GM12874 (cell line): ENCODE measurements around the gene HOXB6.

Experiments used
- TF ChIP-seq, protein P1 (sequence below): IDR thresholded peaks from 2 replicates; pipeline ENCODE4 v1.5.1; 2011; ENCODE audit warnings: low read depth, mild to moderate bottlenecking, control low read depth, low read length, moderate library complexity; ENCODE audit not compliant: insufficient read depth

HOXB6 gene

DNA sequence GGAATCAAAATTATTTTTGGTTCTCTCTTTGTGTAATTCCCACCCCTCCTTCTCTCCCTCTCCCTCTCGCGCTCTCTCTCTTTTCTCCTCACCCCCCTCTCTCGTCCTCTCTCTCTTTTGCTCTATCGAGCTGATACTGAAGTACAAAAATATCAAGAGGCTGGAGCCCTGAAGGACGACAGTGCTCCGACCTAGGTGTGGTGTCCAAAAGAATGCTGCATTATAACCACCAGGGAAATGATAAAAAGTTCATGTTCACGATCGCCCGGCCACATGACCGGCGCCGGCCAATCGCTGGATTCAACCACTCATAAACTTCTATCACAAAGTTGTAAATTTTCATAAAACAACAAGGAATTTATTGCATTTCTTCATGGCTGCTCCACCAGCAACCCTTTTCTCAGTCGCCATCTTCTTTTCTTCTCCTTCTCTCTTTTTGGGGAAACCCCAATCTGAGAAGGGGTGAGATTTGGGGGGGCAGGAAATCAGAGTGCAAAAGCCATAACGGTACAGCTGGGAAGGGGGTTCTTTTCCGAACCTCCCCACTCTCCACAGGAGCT lies at the start of gene HOXB6:
HOXB6 (minus strand) TSS at position 217 of the 560 bp plus-strand sequence. CDS start 6,836 bp downstream, outside the sequence.
- TF ChIP-seq, protein P1, sequence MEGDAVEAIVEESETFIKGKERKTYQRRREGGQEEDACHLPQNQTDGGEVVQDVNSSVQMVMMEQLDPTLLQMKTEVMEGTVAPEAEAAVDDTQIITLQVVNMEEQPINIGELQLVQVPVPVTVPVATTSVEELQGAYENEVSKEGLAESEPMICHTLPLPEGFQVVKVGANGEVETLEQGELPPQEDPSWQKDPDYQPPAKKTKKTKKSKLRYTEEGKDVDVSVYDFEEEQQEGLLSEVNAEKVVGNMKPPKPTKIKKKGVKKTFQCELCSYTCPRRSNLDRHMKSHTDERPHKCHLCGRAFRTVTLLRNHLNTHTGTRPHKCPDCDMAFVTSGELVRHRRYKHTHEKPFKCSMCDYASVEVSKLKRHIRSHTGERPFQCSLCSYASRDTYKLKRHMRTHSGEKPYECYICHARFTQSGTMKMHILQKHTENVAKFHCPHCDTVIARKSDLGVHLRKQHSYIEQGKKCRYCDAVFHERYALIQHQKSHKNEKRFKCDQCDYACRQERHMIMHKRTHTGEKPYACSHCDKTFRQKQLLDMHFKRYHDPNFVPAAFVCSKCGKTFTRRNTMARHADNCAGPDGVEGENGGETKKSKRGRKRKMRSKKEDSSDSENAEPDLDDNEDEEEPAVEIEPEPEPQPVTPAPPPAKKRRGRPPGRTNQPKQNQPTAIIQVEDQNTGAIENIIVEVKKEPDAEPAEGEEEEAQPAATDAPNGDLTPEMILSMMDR, result no peak

DNA sequence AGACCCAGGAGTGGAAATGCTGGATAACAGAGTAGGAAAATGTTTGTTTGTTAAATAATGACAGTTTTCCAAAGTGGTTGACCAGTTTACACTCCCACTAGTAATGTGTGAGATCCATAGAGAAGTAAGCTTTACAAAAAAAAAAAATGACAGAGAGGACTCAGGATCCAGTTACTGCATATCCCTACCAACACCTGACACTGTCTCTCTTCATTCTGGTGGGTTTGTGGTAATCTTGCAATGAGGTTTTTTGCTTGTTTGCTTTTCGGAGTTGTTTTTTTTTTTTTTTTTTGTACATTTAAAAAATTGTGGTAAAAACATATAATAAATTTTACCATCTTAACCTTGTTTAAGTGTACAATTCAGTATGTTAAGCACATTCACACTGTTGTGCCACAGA lies 45.0 kb upstream of the HOXB6 start:
- TF ChIP-seq, protein P1, result no peak

DNA sequence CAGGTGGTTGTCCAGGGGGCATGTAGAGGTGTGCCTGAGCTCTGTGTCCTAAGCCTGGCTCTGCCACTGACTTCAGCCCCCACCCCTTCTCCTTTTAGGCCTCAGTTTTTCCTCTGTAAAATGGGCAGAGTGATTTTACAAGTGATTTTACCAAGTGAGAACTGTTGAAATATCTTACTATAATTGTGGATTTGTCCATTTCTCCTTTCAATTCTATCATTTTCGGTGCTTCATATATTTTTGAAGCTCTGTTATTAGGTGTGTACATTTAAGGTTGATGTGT lies 43.1 kb upstream of the HOXB6 start:
- TF ChIP-seq, protein P1, result no peak

DNA sequence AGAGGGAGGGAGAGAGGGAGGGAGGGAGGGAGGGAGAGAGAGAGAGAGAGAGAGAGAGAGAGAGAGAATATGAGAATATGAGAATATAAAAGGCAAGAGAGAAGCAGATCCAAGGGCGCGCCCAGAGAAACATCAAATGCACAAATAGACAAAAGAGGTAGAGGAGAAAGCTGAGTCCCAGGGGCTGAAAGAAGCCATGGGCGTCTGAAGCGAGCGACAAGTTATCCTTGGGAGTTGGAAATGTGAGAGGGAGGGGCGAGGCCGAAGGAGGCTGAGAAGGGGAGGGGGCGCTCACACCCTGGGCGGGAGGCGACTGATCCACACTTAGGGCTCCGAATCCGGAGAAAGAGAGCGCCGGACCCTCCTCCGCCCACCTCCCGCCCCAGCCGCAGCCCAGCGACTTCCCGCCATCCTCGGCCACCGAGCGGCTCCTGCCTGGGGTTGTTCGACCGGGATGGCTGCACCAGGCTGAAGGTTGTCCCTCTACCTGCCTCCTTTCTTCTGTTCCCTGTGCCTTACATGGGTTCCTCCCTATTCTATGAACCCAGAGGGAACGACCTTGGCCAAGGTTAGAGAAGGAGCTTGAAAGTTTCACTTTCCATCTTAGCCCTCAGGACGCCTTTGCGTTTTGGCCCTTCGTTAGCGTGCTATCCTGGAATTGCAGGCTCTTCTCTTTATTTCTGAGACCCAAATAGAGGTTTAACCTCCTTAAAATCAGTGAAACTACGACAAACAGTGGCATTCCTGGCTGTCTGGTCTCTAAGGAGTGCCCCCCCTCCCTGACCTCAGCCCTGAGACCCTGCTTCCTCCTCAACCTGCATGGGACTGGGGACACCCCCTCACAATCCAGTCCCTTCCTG lies 42.5 kb upstream of the HOXB6 start:
- TF ChIP-seq, protein P1, result no peak

DNA sequence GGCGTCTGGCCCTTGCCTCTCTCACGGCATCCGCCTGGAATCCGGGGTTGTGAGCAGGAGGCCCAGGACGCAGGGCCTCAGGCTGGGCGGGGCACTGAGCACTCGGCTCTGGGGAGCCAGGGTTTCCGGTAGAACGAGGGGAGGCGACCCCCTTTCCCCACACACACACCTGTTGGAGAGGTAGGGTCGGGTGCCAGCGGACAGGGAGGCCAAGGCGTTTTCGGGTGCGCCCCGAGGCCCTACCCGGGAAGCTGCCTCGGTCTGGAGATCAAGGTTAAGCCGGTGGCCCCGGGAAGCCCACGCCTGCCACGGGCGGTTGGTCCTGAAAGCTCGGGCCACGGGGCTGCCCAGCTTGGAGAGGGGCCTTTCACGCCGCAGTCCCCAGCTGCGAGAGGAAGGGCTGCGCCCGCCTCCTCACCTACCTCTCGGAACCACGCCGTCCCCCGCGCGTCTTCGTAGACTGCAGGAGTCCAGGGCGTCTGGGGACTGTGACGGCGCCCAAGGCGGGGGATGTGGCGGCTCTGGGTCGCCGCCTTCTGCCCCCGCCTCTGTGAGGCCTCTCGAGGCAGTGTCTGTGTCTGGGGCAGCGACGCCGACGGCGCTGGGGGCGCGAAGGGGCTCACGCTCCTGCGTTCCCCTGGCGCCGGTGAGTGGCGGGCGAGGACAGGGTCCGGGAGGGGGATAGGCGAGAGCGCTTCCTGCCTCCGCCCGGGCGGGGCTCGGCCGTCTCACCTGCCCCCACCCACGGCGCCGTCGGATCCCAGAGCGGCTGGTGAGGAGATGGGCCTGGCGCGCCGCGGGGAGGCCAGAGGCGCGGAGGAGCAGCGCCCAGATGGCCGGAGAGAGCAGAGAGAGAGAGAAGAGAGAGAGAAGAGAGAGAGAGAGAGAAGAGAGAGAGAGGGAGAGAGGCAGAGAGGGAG lies 41.7 kb upstream of the HOXB6 start:
- TF ChIP-seq, protein P1, result no peak

DNA sequence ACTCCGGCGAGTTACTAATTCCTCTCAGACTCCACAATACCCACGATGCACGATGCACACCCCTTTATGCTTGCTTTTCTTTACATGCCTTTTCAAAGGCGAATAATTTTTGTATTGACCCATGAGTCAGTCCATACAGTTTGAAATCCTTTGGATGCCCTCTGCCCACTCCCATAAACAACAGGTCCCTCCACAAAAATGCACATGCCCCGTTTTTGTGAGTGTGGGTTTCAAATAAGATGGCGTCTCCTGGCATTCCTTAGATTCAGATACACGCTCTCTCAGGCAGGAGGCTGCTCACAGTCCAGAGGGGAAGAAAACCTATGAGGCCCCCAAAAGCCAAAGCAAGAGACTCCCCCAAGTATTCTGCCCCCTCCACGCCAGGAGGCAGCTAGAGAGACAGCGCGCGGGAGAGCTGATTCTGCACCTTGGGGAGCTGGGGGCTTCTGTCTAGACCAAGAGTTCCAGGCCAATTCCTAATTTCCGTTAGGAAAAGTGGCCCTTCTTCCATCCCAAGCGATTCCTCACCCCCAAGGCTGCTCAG lies 40.9 kb upstream of the HOXB6 start:
- TF ChIP-seq, protein P1, result no peak
